Measurements from ENCODE around the gene SH3RF3.

The SH3RF3 gene

DNA sequence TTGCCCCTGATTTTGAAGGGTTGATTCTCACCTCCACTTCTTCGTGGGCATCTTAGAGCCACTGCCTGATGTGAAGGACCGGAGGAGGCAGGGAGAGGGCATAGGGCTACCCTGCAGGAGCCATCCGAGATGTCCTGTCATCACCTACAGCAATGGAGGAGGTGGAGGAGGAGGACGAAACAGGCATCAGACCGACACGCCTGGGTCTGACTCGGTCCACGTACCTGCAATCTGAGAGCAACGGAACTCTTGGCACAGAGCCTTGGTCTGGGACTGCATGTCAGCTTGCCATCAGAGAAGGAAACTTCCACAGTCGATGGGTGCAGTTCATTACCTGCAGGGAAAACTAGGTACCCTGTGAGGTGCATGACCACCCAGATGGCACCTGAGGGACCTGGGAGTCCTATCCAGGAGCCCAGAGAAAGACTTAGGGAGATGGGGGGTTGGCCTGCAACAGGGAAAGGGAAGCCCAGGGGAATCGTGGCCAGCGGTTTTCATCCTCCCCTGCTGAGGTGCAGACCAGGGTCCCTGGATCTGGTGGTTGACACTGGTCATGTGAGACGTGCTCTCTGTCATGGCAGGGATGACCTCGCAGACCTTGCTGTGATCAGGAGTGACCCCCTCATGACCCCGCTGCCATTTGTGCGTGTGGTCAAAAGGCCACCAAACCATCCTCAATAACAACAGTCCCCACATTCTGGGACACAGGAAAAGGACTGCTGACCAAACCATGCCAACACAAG lies 293.9 kb downstream of the SH3RF3 start:
- H3K27ac ChIP-seq = no peak overlapping the region
- no peak overlapping the region for H3K4me3 ChIP-seq

DNA sequence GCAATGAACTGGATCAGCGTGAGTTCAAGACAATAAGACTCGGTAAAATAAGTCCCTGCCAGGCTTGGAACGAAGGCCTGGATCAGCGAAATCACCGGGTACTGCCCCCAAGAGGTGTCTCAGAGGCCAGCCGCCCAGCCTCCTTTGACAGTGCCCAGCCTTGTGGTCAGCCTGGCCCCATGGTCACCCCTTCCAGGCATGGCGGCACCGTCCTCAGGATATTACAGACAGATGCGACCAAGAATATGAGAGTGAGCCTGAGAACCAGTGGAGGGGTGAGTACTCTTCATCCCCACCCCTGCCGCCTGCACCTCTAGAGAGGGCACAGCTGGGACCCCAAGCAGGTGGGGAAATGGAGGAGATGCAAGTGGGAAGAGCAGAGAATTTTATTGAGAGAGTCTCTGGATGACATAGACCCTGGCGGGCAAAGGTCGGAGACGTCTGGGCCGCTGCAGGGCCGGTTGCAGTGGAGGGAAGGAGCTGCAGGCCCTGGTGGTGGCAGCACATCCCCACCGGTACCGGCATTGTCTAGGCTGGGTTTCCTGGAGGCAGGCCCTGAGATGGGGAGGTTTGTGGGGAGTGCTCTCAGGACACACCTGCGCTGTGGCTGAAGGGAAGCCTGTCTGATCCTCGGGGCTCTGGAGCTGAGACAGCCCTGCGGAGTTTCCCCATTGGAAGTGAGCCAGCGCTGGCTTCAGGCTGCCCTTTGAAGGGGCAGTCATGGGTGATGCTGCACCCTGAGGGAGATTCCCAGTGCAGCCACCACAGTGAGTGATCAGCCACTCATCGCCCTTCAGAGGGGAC lies 294.8 kb downstream of the SH3RF3 start:
- H3K27ac ChIP-seq = no peak overlapping the region
- H3K4me3 ChIP-seq = no peak overlapping the region

DNA sequence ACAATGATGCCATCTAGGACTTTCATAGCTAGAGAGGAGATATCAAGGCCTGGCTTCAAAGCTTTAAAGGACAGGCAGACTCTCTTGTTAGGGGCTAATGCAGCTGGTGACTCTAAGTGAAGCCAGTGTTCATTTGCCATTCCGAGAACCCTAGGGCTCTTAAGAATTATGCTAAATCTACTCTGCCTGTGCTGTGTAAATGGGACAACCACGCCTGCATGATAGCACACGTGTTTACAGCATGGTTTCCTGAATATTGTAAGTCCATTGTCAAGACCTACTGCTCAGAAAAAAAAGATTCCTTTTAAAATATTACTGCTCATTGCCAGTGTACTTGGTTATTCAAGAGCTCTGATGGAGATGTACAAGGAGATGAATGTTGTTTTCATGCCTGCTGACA lies 296.4 kb downstream of the SH3RF3 start:
- no peak overlapping the region for H3K27ac ChIP-seq
- H3K4me3 ChIP-seq = no peak overlapping the region

DNA sequence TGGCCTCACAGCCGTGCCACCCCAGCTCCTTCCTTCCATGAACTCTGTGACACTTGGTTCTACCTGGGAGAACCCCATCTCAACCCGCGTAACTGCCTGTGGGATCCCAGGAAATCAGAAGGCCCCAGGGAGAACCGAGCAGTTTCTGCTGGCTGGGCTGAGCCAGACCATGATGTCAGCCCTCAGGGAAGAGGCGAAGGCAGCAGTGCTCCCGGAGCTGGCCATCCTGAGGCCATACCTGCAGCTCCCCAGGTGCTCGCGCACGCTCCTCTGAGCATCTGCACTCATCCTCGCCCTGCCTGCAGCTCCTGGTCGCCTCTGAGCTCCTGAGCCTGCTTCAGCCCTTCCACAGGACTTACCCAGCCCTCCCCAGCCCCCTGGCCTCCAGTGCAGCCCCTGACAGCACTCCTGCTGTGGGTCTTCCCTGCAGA lies 298.7 kb downstream of the SH3RF3 start:
- Histone ChIP-seq H3K27ac (no peak overlapping the region), H3K4me3 (no peak overlapping the region)

DNA sequence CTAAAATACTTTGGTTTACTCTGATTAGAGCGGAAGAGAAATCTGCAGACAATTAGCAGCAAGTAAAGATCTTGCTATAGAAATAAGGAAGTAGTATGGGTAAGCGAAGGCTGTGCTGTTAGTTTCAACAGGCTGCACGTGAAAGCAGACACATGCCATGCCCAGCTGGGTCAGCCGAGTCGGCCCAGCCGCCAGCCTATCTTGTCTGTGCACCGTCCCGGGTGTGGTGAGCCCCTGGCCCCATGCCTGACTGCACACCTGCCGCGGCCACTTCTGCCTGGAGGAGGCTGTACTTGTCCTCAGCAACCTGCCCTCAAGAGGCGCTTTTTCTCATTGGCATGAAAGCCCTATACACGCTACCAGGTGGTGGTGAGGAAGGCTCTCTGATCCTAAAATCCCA lies 299.3 kb downstream of the SH3RF3 start:
- Histone ChIP-seq H3K4me3 (no peak overlapping the region), H3K27ac (no peak overlapping the region)

DNA sequence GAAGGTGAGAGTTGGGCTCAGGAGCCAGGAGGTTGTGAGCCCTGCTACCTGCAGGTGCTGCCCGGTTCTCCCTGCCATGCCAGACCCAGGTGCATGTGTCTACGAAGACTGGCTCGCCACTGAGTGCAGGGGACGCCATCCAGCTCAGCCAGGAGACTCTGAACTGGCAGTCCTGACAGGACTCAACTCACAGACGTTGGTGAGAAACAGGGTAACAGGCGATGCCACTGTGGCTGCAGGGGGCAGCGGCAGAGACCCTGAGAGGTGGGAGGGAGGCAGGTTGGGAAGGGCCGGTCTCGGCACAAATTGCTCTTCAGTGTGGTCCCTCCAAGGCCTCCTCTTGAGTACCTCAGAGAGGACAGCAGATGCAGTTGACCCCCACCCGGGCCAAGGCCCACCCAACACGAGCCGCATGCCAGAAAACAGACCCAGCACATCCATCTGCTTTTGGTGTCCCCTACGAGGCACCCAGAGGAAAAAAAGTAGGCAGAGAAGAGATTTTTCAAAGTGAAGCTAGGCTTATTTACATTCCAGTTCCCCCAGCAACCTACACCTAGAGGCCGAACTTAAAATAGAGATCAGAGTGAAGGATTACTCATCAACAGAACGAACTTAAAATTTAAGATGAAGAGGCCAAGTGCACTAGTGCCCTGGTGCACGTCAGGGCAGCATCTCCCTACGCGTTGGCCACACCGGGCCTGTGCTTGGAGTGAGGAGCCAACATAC lies 300.0 kb downstream of the SH3RF3 start:
- Histone ChIP-seq H3K4me3 (no peak overlapping the region), H3K27ac (no peak overlapping the region)

DNA sequence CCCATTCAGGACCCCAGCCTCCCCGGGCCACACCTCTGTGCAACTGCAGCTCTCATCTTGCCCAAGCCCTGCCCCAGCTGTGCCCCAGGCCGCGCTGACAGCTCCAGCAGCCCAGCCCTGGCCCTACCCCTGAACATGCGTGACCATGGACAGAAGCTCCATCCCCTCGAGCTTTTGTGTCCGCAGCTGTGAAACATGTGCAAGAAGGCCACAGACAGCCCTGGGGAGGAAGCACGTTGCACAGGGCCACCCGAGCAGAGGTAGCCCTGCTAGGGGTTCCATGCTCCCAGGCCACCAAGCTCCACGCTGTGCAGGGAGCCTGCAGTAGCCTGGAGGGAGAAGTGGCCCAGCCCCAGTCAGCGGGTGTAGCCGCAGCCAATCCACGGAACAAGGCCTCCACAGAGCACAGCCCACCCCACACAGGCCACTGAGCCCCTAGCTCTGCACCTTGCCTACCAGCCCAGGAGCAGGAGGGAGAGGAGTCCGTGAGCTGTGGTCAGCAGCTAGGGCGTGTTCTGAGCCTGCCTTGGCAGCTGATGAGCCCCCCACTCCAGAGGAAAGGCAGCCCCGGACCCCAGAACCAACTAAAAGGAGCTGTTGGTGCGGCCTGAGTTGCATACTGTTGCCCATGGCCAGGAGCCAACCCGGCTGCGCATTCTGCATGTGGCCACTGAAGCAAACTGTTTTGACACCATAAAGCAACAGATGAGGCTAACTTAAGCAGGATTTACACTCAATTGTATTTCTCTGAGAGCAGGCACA lies 300.7 kb downstream of the SH3RF3 start:
- H3K4me3 ChIP-seq = no peak overlapping the region
- no peak overlapping the region for H3K27ac ChIP-seq

DNA sequence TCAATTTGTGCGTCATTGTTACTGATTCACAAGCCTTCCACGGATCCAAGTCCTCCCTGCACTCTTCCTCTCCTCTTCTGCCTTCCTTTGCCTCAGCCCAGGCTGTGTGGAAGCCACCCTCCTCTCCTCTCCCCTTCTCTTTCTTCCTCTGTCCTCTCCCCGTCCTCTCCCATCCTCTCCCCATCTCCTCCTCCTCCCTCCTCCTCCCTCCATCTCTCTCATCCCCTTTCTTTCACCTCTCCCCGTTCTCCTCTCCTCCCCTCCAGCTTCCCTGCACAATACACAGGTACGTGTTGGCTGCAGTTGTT lies 301.3 kb downstream of the SH3RF3 start:
- Histone ChIP-seq H3K27ac (no peak overlapping the region), H3K4me3 (no peak overlapping the region)

DNA sequence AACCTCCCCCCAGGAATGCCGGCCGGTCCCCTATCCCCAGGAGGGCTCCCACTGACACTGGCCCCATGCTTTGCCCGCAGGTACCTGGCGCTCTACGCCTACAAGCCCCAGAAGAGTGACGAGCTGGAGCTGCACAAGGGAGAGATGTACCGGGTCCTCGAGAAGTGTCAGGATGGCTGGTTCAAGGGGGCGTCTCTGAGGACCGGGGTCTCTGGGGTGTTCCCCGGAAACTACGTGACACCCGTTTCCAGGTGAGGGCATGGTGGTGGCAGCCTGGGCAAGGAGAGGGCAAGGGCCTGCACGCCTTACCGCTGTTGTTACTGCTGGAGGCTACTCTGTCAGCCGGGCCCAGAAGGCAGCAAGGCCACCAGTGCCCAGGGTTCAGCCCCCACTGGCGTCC lies 303.4 kb downstream of the SH3RF3 start:
- no peak overlapping the region for H3K4me3 ChIP-seq
- no peak overlapping the region for H3K27ac ChIP-seq

DNA sequence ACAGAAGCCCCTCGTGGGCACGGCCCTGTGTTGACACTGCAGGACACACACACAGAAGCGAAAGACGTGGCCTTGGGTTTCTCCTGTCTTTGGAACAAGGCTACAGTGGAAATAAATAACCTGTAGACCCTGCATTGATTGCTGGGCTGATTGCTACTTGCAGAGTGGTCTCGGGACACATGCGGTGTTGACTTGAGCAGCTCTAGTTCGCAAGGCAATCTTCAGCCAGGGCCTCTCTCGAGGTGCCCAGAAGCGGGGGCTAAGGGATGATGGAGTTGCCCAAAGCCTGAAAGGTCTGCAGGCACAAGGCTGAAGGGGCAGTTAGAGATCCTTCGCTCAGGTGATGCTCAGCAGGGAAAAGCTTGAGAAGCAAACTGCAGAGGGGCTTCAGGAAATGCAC lies 304.5 kb downstream of the SH3RF3 start:
- Histone ChIP-seq H3K4me3 (no peak overlapping the region), H3K27ac (no peak overlapping the region)

DNA sequence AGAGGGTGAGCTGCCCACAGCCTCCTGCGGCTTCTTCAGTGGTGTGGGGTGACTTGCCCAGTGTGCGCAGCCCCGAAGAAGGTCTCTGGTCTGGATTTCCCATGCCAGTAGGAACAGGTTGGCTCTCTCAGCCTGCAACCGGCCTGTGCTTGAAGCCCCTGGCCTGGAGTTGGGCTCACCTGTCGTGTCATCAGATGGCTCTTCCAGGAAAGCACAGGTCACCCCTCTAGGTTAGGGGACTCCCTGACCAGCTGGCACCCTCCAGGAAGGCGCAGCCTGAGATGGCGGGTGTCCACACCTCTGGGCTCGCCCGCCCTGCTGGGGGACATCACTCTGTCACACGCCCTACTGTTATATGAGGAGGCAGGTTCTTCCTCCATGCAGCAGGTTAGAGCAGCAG lies 304.9 kb downstream of the SH3RF3 start:
- Histone ChIP-seq H3K27ac (no peak overlapping the region), H3K4me3 (no peak overlapping the region)

DNA sequence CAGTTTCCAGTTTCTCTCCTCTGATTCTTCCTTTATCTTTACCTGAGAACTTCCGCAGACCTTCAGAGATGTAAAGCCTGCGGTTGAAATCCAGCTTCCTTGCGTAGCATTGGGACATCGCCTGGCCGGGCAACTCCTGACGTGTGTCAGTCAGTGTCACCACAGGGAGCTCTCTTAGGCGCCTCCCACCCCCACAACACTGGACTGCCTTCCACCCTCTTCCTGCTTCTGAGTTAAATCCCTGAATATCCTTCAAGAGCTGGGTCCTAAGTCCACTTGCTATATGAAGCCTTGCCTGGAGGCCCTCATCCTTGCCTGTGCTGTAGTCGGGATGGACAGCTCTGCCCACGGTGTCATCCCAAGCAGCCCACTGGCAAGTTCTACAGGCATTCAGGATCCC lies 305.3 kb downstream of the SH3RF3 start:
- no peak overlapping the region for H3K27ac ChIP-seq

DNA sequence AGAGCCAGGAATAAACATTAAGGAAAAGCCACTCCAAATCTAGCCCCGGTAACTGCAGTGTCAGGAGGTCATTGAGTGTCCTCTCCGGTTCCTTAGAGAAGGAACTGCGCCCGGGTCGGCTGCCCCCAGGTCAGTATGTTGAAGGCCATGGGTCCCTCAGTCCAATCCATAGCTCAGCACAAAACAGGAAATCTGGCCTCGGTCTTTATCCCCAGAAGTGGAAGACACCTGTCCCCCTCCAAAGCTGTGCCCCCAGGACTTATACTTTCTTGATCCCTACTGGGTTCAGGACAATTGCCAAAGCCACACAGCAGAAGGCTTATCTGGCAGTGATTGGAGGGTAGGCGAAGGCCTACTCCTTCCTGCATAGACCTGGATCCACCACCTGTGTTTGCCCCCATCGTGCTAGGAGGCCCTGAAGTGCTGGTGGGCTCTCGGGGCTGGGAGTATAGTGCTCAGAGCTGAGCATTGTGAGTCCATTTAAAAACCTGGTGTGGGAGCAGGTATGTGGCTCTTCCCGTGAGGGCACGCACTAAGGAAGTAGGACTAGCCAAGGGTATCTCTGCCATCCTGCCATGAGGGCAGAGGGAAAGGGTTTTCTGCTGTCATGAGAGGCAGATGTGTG lies 306.2 kb downstream of the SH3RF3 start:
- no peak overlapping the region for H3K4me3 ChIP-seq
- peak overlapping the region in 7 of 21 experiments; percentile 38 to 80 (median 70) for H3K27ac ChIP-seq

More for the DNA sequence above, 305.3 kb downstream of the SH3RF3 start:
- H3K4me3 ChIP-seq = no peak overlapping the region

DNA sequence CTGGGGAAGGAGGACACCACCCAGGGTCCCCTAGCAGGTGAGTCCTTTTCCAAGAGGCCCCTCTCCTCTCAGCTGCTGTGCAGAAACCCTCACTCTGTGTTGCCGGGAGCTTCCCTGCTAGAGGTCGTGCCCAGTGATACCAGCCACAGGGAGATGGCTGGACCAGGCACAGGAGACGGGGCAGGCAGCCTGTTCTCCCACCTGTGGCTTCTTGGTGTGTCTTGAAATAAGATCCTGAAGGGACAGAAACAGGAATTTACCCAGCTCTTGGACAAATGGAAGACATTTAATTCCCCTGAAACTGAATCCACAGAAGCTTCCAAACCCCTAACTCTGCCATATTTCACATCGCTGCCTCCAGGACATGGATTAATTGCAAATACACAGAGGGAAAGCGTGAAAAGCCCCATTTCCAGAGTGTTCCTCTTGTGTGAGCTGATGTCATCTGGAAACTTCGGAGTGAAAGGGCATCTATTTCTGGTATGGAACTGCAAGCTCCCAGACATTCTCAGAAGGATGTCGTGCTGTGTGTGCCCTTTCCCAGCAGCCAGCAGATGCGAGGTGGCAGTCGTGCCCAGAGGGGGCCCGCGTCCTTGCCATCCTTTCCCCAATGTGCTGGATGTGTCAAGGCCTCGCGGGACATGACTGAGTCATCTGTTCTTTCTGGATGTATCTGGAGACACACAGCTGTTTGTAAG lies 307.0 kb downstream of the SH3RF3 start:
- H3K27ac ChIP-seq = peak overlapping the region in 16 of 21 experiments; percentile 30 to 80 (median 66)
- H3K4me3 ChIP-seq = no peak overlapping the region

DNA sequence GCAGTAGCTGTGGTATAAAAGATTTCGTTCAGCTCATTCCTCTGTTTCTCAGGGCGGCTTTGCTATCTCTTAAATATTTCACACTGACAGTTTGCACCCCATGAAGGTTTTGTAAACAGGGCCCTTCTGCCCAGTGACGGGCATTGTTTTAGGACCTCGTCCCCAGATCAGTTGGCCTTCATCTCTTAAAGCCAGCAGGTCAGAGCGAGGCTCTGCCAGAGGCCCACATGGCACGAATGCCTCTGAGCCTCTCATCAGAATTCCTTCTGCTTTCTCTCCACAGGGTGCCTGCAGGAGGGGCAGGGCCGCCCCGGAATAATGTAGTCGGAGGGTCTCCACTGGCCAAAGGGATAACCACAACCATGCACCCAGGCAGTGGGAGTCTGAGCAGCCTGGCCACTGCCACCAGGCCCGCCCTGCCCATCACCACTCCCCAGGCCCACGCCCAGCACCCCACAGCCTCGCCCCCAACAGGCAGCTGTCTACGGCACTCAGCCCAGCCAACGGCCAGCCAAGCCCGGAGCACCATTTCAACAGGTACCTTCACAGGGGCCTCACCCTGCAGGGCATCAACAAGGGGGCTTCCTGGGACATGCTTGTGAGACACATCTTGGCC lies 307.7 kb downstream of the SH3RF3 start:
- Histone ChIP-seq H3K27ac (peak overlapping the region in 19 of 21 experiments; percentile 22 to 78 (median 67)), H3K4me3 (no peak overlapping the region)

DNA sequence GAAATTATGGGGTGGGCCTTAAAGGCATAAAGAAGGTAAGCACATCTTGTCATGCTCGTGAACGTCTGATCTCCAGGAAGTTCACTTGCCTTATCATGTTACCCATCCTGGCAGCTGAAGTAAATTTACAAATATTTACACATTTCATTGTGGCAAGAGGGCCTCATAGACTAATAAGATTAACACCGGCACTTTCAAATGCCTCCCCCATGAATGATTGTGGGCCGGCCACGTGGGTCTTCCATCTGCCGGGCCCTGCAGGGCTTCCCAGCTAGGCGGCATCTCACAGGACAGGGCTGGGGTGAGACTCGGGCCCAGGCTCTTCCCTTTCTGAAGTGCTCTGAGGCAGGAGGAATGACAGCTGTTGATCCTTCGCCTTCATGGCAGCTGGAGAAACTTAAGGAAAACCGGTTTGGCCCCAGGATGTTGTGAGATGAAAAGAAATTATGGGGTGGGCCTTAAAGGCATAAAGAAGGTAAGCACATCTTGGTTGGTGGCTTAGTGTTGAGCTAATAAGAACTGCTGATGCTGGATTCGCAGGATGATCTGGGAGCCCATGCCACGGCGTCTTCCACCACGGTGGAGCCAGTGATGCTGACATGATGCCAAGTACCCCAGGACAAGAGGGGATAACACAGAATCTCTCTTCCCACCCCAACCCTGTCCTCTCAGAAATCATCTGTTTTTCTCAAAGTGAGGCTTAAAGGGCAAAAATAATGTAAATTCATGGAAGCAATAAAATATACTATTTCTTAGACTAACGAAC lies 308.5 kb downstream of the SH3RF3 start:
- Histone ChIP-seq H3K27ac (peak overlapping the region in 17 of 21 experiments; percentile 22 to 78 (median 67)), H3K4me3 (no peak overlapping the region)

DNA sequence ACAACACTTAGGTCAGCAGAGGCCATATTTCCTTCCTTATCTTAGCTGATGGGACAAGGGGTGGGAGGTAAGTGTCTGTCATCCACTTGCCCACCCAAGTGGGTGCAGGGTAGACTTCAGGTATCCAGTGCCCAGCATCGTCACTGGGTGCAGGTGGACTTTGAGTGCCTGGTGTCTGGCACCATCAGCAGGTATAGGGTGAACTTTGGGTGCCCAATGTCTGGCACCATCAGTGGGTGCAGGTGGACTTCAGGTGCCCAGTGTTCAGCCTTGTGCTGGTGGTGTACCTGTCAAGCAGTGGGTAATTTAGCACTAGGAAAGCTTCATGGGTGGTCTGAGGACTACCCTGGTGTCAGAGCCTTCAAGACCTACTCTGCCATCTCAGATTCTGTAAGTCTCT lies 309.1 kb downstream of the SH3RF3 start:
- H3K27ac ChIP-seq = no peak overlapping the region
- H3K4me3 ChIP-seq = no peak overlapping the region

Measured in skin epidermis (tissue), 12 donors.